Mucosa of rectum (tissue), 2 donors: ENCODE results near the gene PLCB4.

Experiments
- H3K27ac ChIP-seq, 2 donors: one replicate each; pipeline ENCODE4 v1.7.0; 2013; ENCODE audit warnings: inconsistent platforms in 2 of 2, low read depth in 2 of 2, low read length in 2 of 2
- H3K27me3 ChIP-seq, 2 donors: one replicate each; pipeline ENCODE4 v1.7.0; 2013; ENCODE audit warnings: low read length in 2 of 2; ENCODE audit not compliant: control insufficient read depth in 2 of 2, insufficient read depth in 2 of 2
- H3K36me3 ChIP-seq, 2 donors: one replicate each; pipeline ENCODE4 v1.7.0; 2013; ENCODE audit warnings: low read length in 2 of 2; ENCODE audit not compliant: control insufficient read depth in 2 of 2, insufficient read depth in 2 of 2
- H3K4me1 ChIP-seq, 2 donors: one replicate each; pipeline ENCODE4 v1.7.0; 2013; ENCODE audit warnings: low read length in 2 of 2, mild to moderate bottlenecking in 1 of 2; ENCODE audit not compliant: control insufficient read depth in 2 of 2, insufficient read depth in 2 of 2
- H3K4me3 ChIP-seq, 2 donors: one replicate each; pipeline ENCODE4 v1.7.0; 2013; ENCODE audit warnings: low read length in 2 of 2
- H3K9ac ChIP-seq, 2 donors: one replicate each; pipeline ENCODE4 v1.7.0; 2013; ENCODE audit warnings: low read length in 2 of 2, low read depth in 1 of 2, mild to moderate bottlenecking in 1 of 2
- H3K9me3 ChIP-seq, 2 donors: one replicate each; pipeline ENCODE4 v1.7.0; 2013; ENCODE audit warnings: low read length in 2 of 2; ENCODE audit not compliant: control insufficient read depth in 2 of 2
- donor health status: healthy.
- donor health status: Normal muscosa, but diverticular disease.

The PLCB4 gene

DNA sequence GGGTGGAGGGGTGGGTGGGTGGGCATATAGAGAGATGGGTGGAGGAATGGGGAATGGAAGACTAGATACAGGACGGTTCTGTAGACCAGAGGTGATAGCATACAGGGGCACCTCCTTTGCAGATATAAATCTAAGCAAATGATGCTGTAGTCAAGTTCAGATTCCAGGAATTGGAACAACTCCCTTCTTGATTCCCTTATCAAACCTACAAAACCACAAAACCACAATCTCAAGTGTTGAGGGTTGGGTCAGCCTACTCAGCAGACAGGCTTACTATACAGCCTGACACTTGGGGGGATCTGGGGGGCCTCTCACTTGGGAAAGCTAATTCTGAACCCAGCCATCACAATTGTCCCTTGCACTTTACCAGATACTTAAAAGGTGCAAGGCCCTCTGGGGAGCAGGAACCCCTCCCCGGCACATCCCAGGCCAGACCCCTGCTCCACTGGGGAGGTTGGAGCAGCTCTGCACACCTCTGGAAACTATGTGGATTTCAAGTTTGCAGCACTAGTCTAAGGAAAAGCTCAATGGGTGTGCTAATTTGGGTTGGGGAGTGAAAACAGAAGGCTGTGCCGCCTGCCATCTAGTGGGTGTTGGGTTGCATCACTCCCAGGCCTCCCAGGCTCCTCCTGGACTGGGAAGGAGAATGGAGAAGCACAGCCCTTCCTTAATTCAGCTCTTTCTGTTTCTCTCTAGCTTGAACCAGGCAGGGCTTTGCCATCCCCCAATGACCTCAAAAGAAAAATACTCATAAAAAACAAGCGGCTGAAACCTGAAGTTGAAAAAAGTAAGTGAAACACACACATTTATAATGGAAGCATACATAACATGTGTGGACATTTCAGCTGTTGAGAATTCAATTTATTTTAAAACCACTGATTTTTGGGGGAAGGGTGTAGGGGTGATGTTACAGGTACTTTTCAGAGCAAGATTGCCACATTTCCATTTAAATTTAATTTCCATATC, 324.3 kb downstream of the PLCB4 start:
- H3K4me1 ChIP-seq, result peaks cover 0 to 3% of the 10 kb centered on the region in 2 donors
- H3K9ac ChIP-seq, result no peak overlapping the region
- peaks cover 10 to 19% of the 10 kb centered on the region in 2 donors for H3K36me3 ChIP-seq

DNA sequence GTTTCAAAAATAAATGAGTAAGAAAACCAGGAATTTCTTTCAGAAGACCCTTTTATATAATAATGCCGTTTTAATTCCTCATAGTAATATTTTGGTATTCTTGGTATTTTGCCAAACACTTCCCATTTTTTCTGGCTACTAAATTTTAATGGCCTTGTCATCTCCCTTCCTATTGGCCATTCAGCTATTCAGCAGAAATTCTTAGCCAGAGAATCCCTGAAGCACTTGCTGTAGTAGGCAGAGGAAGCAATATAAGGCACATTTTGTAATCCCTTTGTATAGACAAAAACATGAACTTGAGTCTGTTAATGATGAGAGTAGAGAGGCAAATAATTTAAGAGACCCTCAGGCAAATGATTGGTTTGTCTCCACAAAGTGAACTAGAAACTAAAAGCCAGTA, 327.1 kb downstream of the PLCB4 start:
- Histone ChIP-seq H3K4me1 (no peaks in the 10 kb centered on the region), H3K27ac (no peak overlapping the region), H3K9me3 (no peaks in the 10 kb centered on the region), H3K4me3 (no peak overlapping the region), H3K9ac (no peak overlapping the region), H3K27me3 (no peaks in the 10 kb centered on the region), H3K36me3 (peaks cover 16 to 23% of the 10 kb centered on the region in 2 donors)

More for the DNA sequence above, 324.3 kb downstream of the PLCB4 start:
- no peak overlapping the region for H3K27ac ChIP-seq
- H3K4me3 ChIP-seq, result no peak overlapping the region
- H3K27me3 ChIP-seq, result no peaks in the 10 kb centered on the region
- no peaks in the 10 kb centered on the region for H3K9me3 ChIP-seq

DNA sequence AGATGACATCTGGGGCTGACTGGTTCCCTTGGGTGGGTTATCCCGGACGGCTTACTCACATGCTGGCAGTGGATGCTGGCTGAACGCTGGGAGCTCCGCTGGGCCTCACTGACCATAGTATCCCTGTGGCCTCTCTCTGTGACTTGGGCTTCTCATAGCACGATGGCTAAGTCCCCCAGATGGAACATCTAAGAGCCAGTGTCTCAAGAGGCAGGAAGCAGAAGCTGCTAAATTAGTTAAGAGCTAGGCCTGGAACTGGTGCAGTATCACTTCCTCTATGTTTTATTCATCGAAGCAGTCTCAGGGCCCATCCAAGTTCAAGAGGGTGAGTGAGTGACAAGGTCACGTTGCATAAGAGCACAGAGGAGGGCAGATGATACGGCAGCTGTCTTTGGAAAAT, 329.0 kb downstream of the PLCB4 start:
- H3K27me3 ChIP-seq, result no peaks in the 10 kb centered on the region
- H3K4me1 ChIP-seq, result no peaks in the 10 kb centered on the region
- peaks cover 30 to 33% of the 10 kb centered on the region in 2 donors for H3K36me3 ChIP-seq
- H3K9ac ChIP-seq, result no peak overlapping the region
- no peak overlapping the region for H3K4me3 ChIP-seq
- H3K27ac ChIP-seq, result no peak overlapping the region
- H3K9me3 ChIP-seq, result no peaks in the 10 kb centered on the region

DNA sequence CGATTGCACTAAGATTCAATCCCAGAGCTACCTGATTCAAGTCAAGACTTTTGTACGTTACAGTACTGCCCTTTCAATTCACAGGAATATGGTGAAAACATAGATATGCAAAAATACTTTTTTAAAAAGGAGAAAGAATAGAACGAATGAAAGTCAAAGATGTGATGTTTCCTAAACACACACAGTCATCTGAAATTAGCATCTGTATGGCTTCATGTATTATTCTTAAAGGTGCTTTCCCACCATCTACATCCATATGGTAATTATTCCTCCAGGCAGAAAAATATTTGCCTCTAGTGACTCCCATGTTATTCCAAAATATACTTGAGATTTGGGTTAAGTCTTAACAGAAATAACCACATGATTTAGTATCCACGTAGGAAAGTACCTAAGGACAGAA, 330.0 kb downstream of the PLCB4 start:
- Histone ChIP-seq H3K4me1 (no peaks in the 10 kb centered on the region), H3K36me3 (peaks cover 30 to 38% of the 10 kb centered on the region in 2 donors), H3K9ac (no peak overlapping the region), H3K27me3 (no peaks in the 10 kb centered on the region), H3K4me3 (no peak overlapping the region), H3K9me3 (no peaks in the 10 kb centered on the region), H3K27ac (no peak overlapping the region)

DNA sequence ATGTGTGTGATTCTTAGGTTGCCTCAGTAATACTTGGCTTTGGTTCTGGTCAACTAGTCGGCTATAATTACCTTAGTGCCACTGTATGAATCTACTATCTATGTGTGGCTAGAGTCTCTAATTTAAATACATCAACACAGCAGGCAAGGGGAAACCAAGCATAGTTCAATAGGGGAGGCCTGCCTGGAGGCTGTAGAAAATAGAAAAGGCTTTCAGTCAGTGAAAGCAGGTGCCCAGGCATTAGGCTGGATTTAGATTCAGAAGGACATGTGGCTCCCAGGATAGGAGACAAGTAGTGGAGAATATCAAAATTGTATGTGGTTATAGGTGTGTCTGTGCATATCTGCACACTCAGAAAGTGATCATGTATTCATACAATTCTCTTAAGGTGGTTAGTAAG, 330.4 kb downstream of the PLCB4 start:
- no peaks in the 10 kb centered on the region for H3K27me3 ChIP-seq
- peaks cover 34 to 40% of the 10 kb centered on the region in 2 donors for H3K36me3 ChIP-seq
- no peak overlapping the region for H3K4me3 ChIP-seq
- H3K4me1 ChIP-seq, result no peaks in the 10 kb centered on the region
- no peak overlapping the region for H3K27ac ChIP-seq
- H3K9ac ChIP-seq, result no peak overlapping the region
- H3K9me3 ChIP-seq, result no peaks in the 10 kb centered on the region

DNA sequence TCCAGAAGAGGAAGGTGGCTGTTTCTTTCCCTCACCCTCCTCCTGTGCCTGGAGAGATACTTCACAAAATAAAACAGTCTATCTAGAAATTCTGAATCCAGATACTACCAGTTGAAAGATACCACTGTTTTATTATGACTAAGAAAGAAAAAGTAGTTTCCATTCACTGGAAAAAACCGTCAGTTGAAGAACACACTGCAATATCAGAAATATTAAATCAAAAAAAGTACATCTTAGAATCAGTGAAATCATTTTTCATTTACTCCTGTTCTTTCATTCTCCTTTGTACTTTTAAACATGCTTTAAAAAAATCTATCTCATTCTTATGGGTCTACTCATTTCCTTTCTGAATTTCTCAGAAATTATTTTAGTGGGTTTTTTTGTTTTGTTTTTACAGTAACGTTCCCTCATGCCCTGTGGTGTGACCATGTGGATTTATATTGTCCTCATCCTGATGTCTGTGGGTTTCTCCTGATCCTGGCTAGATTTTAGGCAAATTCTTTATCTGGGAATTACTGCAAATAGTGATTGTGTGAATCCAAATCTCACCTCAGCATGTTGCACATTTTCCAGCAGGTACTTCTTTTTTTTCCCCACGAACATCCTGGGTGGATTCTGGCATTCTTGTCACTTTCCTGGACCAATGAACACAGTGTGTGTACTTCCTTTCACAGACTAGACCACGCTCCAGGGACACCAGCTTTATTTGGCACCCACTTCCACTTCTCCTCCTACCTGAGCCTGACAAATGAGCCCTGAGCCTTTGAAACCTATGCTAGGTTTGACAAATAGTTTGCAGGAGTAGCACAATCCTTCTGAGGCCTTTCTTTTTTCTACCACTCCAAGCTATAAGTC, 331.5 kb downstream of the PLCB4 start:
- Histone ChIP-seq H3K9me3 (no peaks in the 10 kb centered on the region), H3K27ac (no peak overlapping the region), H3K27me3 (no peaks in the 10 kb centered on the region), H3K36me3 (peaks cover 29 to 36% of the 10 kb centered on the region in 2 donors), H3K9ac (no peak overlapping the region), H3K4me1 (no peaks in the 10 kb centered on the region), H3K4me3 (no peak overlapping the region)

DNA sequence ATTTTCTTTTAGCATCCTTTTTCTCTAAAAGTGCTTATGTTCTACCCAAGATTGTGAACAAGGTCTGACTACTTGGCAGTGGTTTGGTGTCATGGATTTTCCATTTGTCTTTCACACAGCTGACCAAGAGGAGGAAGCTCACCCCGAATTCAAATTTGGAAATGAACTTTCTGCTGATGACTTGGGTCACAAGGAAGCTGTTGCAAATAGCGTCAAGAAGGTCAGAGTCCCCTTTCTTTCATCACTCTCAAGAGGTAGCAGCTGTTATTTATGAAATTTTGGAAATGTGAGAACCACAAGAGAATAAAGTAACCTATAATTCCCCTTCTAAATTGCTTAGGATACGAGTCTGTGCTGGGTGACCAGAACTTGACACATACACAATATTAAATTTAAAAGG, 332.5 kb downstream of the PLCB4 start:
- Histone ChIP-seq H3K4me3 (no peak overlapping the region), H3K36me3 (peaks cover 33 to 35% of the 10 kb centered on the region in 2 donors), H3K9me3 (no peaks in the 10 kb centered on the region), H3K27me3 (no peaks in the 10 kb centered on the region), H3K27ac (no peak overlapping the region), H3K4me1 (no peaks in the 10 kb centered on the region), H3K9ac (no peak overlapping the region)

DNA sequence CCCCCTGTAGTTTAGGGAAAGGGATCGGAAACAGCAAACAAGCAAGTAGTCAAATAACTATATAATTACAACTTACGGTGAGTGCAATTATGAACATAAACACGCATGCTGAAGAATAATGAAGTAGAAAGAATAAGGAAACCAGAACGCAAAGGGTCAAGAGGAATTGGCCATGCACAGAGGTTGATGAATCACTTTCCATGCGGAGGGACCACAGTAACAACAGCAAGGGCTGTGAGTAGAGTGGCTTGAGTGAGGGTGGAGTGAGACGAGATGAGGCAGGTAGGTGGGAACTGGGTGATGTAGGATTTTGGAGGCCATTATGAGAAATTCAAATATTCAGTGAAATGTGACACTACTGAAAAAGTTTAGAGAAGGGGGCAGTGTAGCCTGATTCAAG, 333.3 kb downstream of the PLCB4 start:
- H3K9me3 ChIP-seq, result no peaks in the 10 kb centered on the region
- no peak overlapping the region for H3K27ac ChIP-seq
- no peaks in the 10 kb centered on the region for H3K27me3 ChIP-seq
- peaks cover 33 to 37% of the 10 kb centered on the region in 2 donors for H3K36me3 ChIP-seq
- H3K4me1 ChIP-seq, result no peaks in the 10 kb centered on the region
- H3K9ac ChIP-seq, result no peak overlapping the region
- H3K4me3 ChIP-seq, result no peak overlapping the region

DNA sequence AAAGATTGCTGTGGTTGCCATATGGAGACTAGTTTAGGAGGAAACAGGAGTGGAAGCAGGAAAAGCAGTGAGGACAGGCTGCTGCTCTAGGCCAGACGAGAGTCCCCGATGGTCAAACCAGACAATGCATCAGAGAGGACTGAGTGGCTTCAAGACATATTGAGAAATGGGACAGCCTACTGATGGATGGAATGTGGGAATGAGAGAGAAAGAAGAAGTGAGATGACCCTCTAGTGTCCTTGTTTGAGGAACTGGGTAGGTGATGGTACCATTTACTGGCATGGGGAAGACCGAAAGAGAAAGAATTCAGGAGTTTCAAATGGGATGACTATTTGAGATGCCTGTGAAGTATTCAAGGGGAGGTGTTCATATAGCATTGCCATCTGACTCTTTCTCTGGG, 333.7 kb downstream of the PLCB4 start:
- no peak overlapping the region for H3K4me3 ChIP-seq
- H3K36me3 ChIP-seq, result peaks cover 31 to 38% of the 10 kb centered on the region in 2 donors
- no peaks in the 10 kb centered on the region for H3K4me1 ChIP-seq
- no peaks in the 10 kb centered on the region for H3K9me3 ChIP-seq
- H3K9ac ChIP-seq, result no peak overlapping the region
- no peaks in the 10 kb centered on the region for H3K27me3 ChIP-seq
- H3K27ac ChIP-seq, result no peak overlapping the region

DNA sequence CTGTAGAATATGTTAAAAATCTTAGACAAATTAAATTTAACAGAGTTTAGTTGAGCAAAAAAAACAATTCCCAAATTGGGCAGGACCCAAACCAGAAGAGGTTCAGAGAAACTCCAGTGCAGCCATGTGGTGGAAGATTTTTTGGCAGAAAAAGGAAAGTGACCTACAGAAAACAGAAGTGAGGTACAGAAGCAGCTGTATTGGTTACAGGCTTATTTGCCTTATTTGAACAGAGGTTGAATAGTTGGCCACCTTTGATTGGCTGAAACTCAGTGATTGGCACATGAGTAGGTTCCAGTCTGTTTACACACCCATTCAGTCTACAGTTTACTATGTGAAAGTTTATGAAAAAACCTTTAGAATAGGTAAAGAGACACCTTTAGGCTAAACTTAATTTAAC, 334.6 kb downstream of the PLCB4 start:
- Histone ChIP-seq H3K27ac (no peak overlapping the region), H3K27me3 (no peaks in the 10 kb centered on the region), H3K36me3 (peaks cover 28 to 35% of the 10 kb centered on the region in 2 donors), H3K9ac (no peak overlapping the region), H3K4me3 (no peak overlapping the region), H3K4me1 (no peaks in the 10 kb centered on the region), H3K9me3 (no peaks in the 10 kb centered on the region)
